K562 (cell line): Measurements from ENCODE around the gene BLM. TPM values are rescaled to one million over a fixed set of nuclear protein-coding genes. Genes with fewer than 3 reads are reported as not detected.

Source experiments
- ATAC-seq: fragments of 200-7000 bp; cut with Tn5 transposase; 3 replicates; pipeline ENCODE4 v1.9.1; 2020; ENCODE audit warnings: moderate library complexity
- BruUV-seq: library from RNA; stranded (reverse); fragments of 400-500 nt; replicated peaks from 2 replicates; lab custom pipeline; 2021; lab: Mats Ljungman, UMichigan
- CTCF ChIA-PET: fragments of 300-600 bp; formaldehyde crosslinking; extraction: SDS; loops from one replicate; lab custom pipeline; 2021; ENCODE audit warnings: low intra/inter-chr PET ratio; lab: Yijun Ruan, JAX
- POLR2A ChIA-PET: fragments of 300-600, 350-650 bp; sonication (Branson Sonifier 250); formaldehyde crosslinking; extraction: SDS; loops from one replicate; lab custom pipeline; 2021; ENCODE audit warnings: antibody characterized with exemption, inconsistent platforms; lab: Yijun Ruan, JAX
- DNase-seq, 4 experiments: peaks; one replicate each; pipeline versions ENCODE4 v3.0.0 to v3.0.0-alpha.2; 2011 to 2018; ENCODE audit warnings: low spot score in 3 of 4, mixed read lengths in 3 of 4; ENCODE audit errors: extremely low read depth in 1 of 4
- FAIRE-seq: peaks from 2 replicates; lab custom pipeline; 2011; peaks lifted over from hg19 to GRCh38; lab: Jason Lieb, UNC
- H2AFZ ChIP-seq: 2 replicates; pipeline ENCODE4 v1.6.0; 2011; ENCODE audit warnings: low read depth, low read length, control low read depth, inconsistent platforms
- H3K27ac ChIP-seq: fragments of 200-600 bp; 3 replicates; pipeline ENCODE4 v1.8.0; 2011; ENCODE audit warnings: low read depth, mild to moderate bottlenecking, control low read depth, inconsistent platforms, low read length, moderate library complexity, mixed read lengths; ENCODE audit errors: extremely low read depth
- H3K27me3 ChIP-seq, 2 experiments: fragments of 300-600 bp in 1 of 2; 2 replicates in 1 of 2; 3 replicates in 1 of 2; pipeline versions ENCODE4 v1.6.0 to v1.8.0; 2011; ENCODE audit warnings: inconsistent platforms in 2 of 2, low read length in 2 of 2, mild to moderate bottlenecking in 1 of 2, mixed read lengths in 1 of 2, moderate library complexity in 1 of 2; ENCODE audit not compliant: control insufficient read depth in 2 of 2, insufficient read depth in 2 of 2
- H3K36me3 ChIP-seq: fragments of 300-600 bp; 3 replicates; pipeline ENCODE4 v1.8.0; 2011; ENCODE audit warnings: mild to moderate bottlenecking, low read length, inconsistent platforms; ENCODE audit not compliant: control insufficient read depth, insufficient read depth
- H3K4me1 ChIP-seq, 2 experiments: fragments of 200-600 bp in 1 of 2; replicated peaks in 1 of 2; 2 replicates in 1 of 2; 3 replicates in 1 of 2; pipeline versions ENCODE4 v1.5.1 to v1.8.0; 2011; ENCODE audit warnings: inconsistent platforms in 2 of 2, low read length in 2 of 2, mild to moderate bottlenecking in 1 of 2, mixed read lengths in 1 of 2, moderate library complexity in 1 of 2; ENCODE audit not compliant: control insufficient read depth in 2 of 2, insufficient read depth in 2 of 2
- H3K4me2 ChIP-seq: 2 replicates; pipeline ENCODE4 v1.6.1; 2011; ENCODE audit warnings: low read length, control low read depth, inconsistent platforms, mixed read lengths; ENCODE audit not compliant: insufficient read depth
- H3K4me3 ChIP-seq: fragments of 200-600 bp; sonication (generic), shearing (Covaris generic); 2 replicates; pipeline ENCODE4 v1.5.1; 2016; ENCODE audit warnings: control low read depth, inconsistent platforms
- H3K79me2 ChIP-seq: fragments of 200-600 bp; 3 replicates; pipeline ENCODE4 v1.8.0; 2011; ENCODE audit warnings: low read length, inconsistent platforms; ENCODE audit not compliant: control insufficient read depth, insufficient read depth
- H3K9ac ChIP-seq, 2 experiments: 2 replicates each; pipeline versions ENCODE4 v1.6.0 to v1.6.1; 2011; ENCODE audit warnings: low read depth in 2 of 2, low read length in 2 of 2, control low read depth in 1 of 2, inconsistent platforms in 1 of 2, mild to moderate bottlenecking in 1 of 2, mixed read lengths in 1 of 2; ENCODE audit not compliant: insufficient read depth in 1 of 2
- H3K9me1 ChIP-seq: one replicate; pipeline ENCODE4 v1.6.0; 2011; ENCODE audit warnings: inconsistent platforms, mild to moderate bottlenecking, low read length, moderate library complexity; ENCODE audit not compliant: control insufficient read depth, insufficient read depth
- H3K9me3 ChIP-seq: replicated peaks from 2 replicates; pipeline ENCODE4 v1.5.1; 2011; ENCODE audit warnings: low read depth, low read length, inconsistent platforms; ENCODE audit not compliant: control insufficient read depth, insufficient read depth
- H4K20me1 ChIP-seq: replicated peaks from 2 replicates; pipeline ENCODE4 v1.6.1; 2011; ENCODE audit warnings: low read length, inconsistent platforms, mixed read lengths; ENCODE audit not compliant: control insufficient read depth, insufficient read depth
- ATF7 ChIP-seq: fragments of 450-650 bp; IDR thresholded peaks from 2 replicates; pipeline ENCODE4 v1.7.1; 2014; ENCODE audit warnings: mild to moderate bottlenecking, moderate library complexity
- FOXP1 ChIP-seq: sonication (generic); formaldehyde crosslinking; IDR thresholded peaks from 2 replicates; pipeline ENCODE4 v1.8.0; 2022; ENCODE audit warnings: mild to moderate bottlenecking, missing genetic modification reagents
- PTBP1 ChIP-seq: fragments of 200-400 bp; formaldehyde crosslinking; IDR thresholded peaks from 2 replicates; pipeline ENCODE4 v1.6.1; 2017; ENCODE audit warnings: low read depth, low read length
- ZFPM2 ChIP-seq: fragments of 250-450 bp; sonication (Bioruptor Pico); IDR thresholded peaks from 2 replicates; pipeline ENCODE4 v1.5.1; 2022; ENCODE audit warnings: mild to moderate bottlenecking
- ZFX ChIP-seq: sonication (generic); formaldehyde crosslinking; IDR thresholded peaks from 2 replicates; pipeline ENCODE4 v1.8.0; 2022; ENCODE audit warnings: mild to moderate bottlenecking, missing genetic modification reagents, moderate library complexity
- ZNF324 ChIP-seq: fragments of 250-450 bp; sonication (Bioruptor Pico); IDR thresholded peaks from 2 replicates; pipeline ENCODE4 v1.4.0; 2020; ENCODE audit warnings: mild to moderate bottlenecking
- in situ Hi-C: fragments of 300-500 bp; cut with MboI; formaldehyde crosslinking; loops from 4 replicates; pipeline ENCODE4 v1.15.0; 2018; ENCODE audit warnings: inconsistent platforms, mixed read lengths
- intact Hi-C: fragments of 100-400 bp; cut with micrococcal nuclease; formaldehyde crosslinking; loops from 2 replicates; pipeline ENCODE4 v1.14.2; 2022
- polyA plus RNA-seq, 8 experiments: library from polyadenylated mRNA; depleted of rRNA in 4 of 8; stranded (reverse) in 5 of 8; unstranded in 3 of 8; fragments of >200 nt; fragmentation: Nextera tagmentation in 2 of 8; fragmentation: Illumina TruSeq in 1 of 8; extraction: Ambion mirVana in 2 of 8; extraction: Trizol in 1 of 8; gene quantifications; 2 replicates each; pipeline versions ENCODE4 v1.2.1 to v1.2.3, GENCODE V29; 2011 to 2014; ENCODE audit warnings: inconsistent platforms in 1 of 8, missing spikeins in 1 of 8
- total RNA-seq, 7 experiments: library from RNA; depleted of rRNA in 6 of 7; stranded (reverse); fragments of >200 nt in 6 of 7; fragmentation: Illumina TruSeq in 2 of 7; extraction: Trizol in 2 of 7; gene quantifications; 2 replicates each; pipeline versions ENCODE4 v1.2.1 to v1.2.3, GENCODE V29; 2011 to 2021; ENCODE audit warnings: low replicate concordance in 1 of 7
- TF ChIP-seq, protein P1 (sequence below), 2 experiments: fragments of 250-450 bp in 1 of 2; fragments of 450-650 bp in 1 of 2; sonication (Bioruptor Pico) in 1 of 2; IDR thresholded peaks; 2 replicates each; pipeline versions ENCODE4 v1.6.1 to v1.8.0; 2016 to 2021; ENCODE audit warnings: mild to moderate bottlenecking in 2 of 2, moderate library complexity in 2 of 2, missing compliant biosample characterization in 1 of 2, missing genetic modification characterization in 1 of 2
- TF ChIP-seq, protein P2 (sequence below): fragments of 450-650 bp; IDR thresholded peaks from 2 replicates; pipeline ENCODE4 v1.6.1; 2016; ENCODE audit warnings: mild to moderate bottlenecking, moderate library complexity

Gene BLM
- total and polyA plus RNA-seq, 9 of the 15 experiments (the other 6 are each of a cell fraction or from before 2014, with no cell fraction given), result 21.0 to 56.0 (median 43.9) TPM

DNA sequence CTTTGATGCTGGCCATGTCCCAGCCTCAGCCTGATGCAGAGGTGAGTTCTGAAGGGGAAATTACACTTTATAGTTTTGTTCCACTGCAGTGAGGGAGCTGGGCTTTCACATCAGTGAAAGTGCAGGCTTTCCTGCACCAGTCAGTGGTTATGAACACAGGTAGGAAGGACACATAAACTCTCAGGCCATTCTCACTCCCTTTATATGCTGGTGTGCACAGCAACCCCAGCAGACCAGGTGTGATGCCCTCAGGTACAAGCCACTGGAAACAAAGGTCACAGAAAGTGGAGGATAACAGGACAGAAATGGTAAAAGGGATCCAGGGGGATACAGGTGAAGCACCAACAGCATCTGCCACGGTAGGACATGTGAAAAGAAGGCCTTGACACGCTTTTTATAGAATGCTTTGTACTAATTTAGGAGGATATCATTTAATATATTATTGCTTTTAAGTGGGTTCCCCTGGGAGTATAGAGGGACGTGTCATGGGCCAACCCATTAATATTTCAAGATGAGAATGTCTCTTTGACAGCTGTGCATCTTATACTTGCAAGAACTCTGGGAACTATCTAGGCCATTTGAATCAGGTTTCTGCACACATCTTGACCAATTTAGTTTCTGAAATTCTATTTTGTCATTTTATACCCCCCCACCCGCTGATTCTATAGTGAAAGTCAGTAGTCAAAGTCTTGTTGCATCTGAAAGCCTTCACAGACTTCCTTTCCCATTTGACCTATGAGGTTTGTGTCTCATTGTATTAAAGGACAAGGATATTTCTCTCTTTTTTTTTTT is 25.0 kb upstream of the BLM start (continued):
- TF ChIP-seq PTBP1 (no peak), FOXP1 (no peak), ZFX (CRISPR knock-in tag) (no peak), ZFPM2 (CRISPR knock-in tag) (no peak)
- TF ChIP-seq, protein P1, sequence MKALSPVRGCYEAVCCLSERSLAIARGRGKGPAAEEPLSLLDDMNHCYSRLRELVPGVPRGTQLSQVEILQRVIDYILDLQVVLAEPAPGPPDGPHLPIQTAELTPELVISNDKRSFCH (CRISPR knock-in tag; IDR thresholded peaks at IDR 0.05), result no peak
- TF ChIP-seq, protein P1 (tag; IDR thresholded peaks at IDR 0.05), result no peak

DNA sequence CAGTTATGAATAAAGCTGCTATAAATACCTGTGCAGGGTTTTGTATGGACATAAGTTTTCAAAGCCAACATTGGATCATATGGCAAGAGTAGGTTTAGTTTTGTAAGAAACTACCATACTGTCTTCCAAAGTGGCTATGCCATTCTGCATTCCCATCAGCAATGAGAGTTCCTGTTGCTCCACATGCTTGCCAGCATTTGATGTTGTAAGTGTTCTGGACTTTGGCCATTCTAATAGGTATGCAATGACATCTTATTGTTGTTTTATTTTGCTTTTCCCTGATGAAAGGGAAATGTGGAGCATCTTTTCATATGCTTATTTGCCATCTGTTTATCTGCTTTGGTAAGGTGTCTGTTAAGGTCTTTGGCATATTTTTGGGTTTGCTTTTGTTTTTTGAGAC is 22.2 kb upstream of the BLM start:
- H2AFZ ChIP-seq, result no peak overlapping the region; the same call in 1 of the 2 replicates
- no peaks in the 10 kb centered on the region for H4K20me1 ChIP-seq
- no peak for DNase-seq
- no peak overlapping the region for H3K27ac ChIP-seq
- H3K79me2 ChIP-seq, result no peaks in the 10 kb centered on the region
- no peaks in the 10 kb centered on the region; the same call in 2 of the 3 replicates for H3K36me3 ChIP-seq
- in situ Hi-C loops, result loop anchor here (10.0 kb wide), 1 partner anchor 50 kb away; no protein-coding TSS in a partner anchor
- no peak overlapping the region for H3K4me2 ChIP-seq
- no peak overlapping the region for H3K9ac ChIP-seq
- no peaks in the 10 kb centered on the region; a peak in 1 of 5 replicates for H3K4me1 ChIP-seq
- POLR2A ChIA-PET, result interaction anchor here (0.7 kb wide), 1 partner anchor 10 kb away, joined by 3 read pairs; no protein-coding TSS in a partner anchor
- no TSS peak for BruUV-seq
- CTCF ChIA-PET, result interaction anchor here (0.6 kb wide), 1 partner anchor 462 kb away, joined by 4 read pairs; no protein-coding TSS in a partner anchor
- intact Hi-C loops, result loop anchor here (5.0 to 10.0 kb wide), 3 partner anchors 192 to 373 kb away; no protein-coding TSS in a partner anchor
- H3K9me3 ChIP-seq, result no peaks in the 10 kb centered on the region
- FAIRE-seq, result no peak
- ATAC-seq, result no peak
- H3K4me3 ChIP-seq, result no peak overlapping the region
- no peaks in the 10 kb centered on the region for H3K9me1 ChIP-seq
- no peaks in the 10 kb centered on the region for H3K27me3 ChIP-seq
- TF ChIP-seq ZNF324 (CRISPR knock-in tag), result no peak
- TF ChIP-seq ATF7, result no peak
- TF ChIP-seq, protein P2, sequence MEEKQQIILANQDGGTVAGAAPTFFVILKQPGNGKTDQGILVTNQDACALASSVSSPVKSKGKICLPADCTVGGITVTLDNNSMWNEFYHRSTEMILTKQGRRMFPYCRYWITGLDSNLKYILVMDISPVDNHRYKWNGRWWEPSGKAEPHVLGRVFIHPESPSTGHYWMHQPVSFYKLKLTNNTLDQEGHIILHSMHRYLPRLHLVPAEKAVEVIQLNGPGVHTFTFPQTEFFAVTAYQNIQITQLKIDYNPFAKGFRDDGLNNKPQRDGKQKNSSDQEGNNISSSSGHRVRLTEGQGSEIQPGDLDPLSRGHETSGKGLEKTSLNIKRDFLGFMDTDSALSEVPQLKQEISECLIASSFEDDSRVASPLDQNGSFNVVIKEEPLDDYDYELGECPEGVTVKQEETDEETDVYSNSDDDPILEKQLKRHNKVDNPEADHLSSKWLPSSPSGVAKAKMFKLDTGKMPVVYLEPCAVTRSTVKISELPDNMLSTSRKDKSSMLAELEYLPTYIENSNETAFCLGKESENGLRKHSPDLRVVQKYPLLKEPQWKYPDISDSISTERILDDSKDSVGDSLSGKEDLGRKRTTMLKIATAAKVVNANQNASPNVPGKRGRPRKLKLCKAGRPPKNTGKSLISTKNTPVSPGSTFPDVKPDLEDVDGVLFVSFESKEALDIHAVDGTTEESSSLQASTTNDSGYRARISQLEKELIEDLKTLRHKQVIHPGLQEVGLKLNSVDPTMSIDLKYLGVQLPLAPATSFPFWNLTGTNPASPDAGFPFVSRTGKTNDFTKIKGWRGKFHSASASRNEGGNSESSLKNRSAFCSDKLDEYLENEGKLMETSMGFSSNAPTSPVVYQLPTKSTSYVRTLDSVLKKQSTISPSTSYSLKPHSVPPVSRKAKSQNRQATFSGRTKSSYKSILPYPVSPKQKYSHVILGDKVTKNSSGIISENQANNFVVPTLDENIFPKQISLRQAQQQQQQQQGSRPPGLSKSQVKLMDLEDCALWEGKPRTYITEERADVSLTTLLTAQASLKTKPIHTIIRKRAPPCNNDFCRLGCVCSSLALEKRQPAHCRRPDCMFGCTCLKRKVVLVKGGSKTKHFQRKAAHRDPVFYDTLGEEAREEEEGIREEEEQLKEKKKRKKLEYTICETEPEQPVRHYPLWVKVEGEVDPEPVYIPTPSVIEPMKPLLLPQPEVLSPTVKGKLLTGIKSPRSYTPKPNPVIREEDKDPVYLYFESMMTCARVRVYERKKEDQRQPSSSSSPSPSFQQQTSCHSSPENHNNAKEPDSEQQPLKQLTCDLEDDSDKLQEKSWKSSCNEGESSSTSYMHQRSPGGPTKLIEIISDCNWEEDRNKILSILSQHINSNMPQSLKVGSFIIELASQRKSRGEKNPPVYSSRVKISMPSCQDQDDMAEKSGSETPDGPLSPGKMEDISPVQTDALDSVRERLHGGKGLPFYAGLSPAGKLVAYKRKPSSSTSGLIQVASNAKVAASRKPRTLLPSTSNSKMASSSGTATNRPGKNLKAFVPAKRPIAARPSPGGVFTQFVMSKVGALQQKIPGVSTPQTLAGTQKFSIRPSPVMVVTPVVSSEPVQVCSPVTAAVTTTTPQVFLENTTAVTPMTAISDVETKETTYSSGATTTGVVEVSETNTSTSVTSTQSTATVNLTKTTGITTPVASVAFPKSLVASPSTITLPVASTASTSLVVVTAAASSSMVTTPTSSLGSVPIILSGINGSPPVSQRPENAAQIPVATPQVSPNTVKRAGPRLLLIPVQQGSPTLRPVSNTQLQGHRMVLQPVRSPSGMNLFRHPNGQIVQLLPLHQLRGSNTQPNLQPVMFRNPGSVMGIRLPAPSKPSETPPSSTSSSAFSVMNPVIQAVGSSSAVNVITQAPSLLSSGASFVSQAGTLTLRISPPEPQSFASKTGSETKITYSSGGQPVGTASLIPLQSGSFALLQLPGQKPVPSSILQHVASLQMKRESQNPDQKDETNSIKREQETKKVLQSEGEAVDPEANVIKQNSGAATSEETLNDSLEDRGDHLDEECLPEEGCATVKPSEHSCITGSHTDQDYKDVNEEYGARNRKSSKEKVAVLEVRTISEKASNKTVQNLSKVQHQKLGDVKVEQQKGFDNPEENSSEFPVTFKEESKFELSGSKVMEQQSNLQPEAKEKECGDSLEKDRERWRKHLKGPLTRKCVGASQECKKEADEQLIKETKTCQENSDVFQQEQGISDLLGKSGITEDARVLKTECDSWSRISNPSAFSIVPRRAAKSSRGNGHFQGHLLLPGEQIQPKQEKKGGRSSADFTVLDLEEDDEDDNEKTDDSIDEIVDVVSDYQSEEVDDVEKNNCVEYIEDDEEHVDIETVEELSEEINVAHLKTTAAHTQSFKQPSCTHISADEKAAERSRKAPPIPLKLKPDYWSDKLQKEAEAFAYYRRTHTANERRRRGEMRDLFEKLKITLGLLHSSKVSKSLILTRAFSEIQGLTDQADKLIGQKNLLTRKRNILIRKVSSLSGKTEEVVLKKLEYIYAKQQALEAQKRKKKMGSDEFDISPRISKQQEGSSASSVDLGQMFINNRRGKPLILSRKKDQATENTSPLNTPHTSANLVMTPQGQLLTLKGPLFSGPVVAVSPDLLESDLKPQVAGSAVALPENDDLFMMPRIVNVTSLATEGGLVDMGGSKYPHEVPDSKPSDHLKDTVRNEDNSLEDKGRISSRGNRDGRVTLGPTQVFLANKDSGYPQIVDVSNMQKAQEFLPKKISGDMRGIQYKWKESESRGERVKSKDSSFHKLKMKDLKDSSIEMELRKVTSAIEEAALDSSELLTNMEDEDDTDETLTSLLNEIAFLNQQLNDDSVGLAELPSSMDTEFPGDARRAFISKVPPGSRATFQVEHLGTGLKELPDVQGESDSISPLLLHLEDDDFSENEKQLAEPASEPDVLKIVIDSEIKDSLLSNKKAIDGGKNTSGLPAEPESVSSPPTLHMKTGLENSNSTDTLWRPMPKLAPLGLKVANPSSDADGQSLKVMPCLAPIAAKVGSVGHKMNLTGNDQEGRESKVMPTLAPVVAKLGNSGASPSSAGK, result no peak
